Activated CD8-positive, alpha-beta T cell treated with anti-CD3 and anti-CD28 coated beads for 36 hours (primary cell): ENCODE results near the gene TBC1D17. TPM values are rescaled to one million over a fixed set of nuclear protein-coding genes. Genes with fewer than 3 reads are reported as not detected.

Experiments
- ATAC-seq: fragments of 200-7000 bp; cut with Tn5 transposase; one replicate; pipeline ENCODE4 v1.10.0; 2021; ENCODE audit warnings: mild to moderate bottlenecking, moderate library complexity
- CTCF ChIA-PET: fragments of 350-600 bp; sonication (Branson Sonifier 250); formaldehyde crosslinking; loops from one replicate; lab custom pipeline; 2021; ENCODE audit warnings: antibody characterized with exemption; lab: Charles Lee
- POLR2A ChIA-PET: fragments of 350-600 bp; sonication (Branson Sonifier 250); formaldehyde crosslinking; loops from one replicate; lab custom pipeline; 2021; ENCODE audit warnings: antibody characterized with exemption; lab: Charles Lee
- DNase-seq: peaks from one replicate; pipeline ENCODE4 v3.0.0-alpha.2; 2020
- H3K27ac Mint-ChIP-seq: one replicate; pipeline ENCODE4 v1.8.0; 2021; ENCODE audit warnings: mild to moderate bottlenecking, mixed read lengths
- H3K27me3 Mint-ChIP-seq: one replicate; pipeline ENCODE4 v1.8.0; 2021; ENCODE audit warnings: mixed read lengths
- H3K36me3 Mint-ChIP-seq: one replicate; pipeline ENCODE4 v1.8.0; 2021; ENCODE audit warnings: low read depth, mixed read lengths
- H3K4me1 Mint-ChIP-seq: one replicate; pipeline ENCODE4 v1.8.0; 2021; ENCODE audit warnings: low read depth, mixed read lengths
- H3K4me3 Mint-ChIP-seq: one replicate; pipeline ENCODE4 v1.8.0; 2021; ENCODE audit warnings: mild to moderate bottlenecking, moderate library complexity, mixed read lengths
- H3K9me3 Mint-ChIP-seq: one replicate; pipeline ENCODE4 v1.8.0; 2021; ENCODE audit warnings: mixed read lengths
- intact Hi-C: fragments of 100-400 bp; cut with micrococcal nuclease; formaldehyde crosslinking; loops from one replicate; pipeline ENCODE4 v1.10.0; 2022
- microRNA-seq: library from miRNA; unstranded; fragments of <30 nt; microRNA quantifications from one replicate; pipeline ENCODE4 v1.2.0, GENCODE V29; 2022; ENCODE audit warnings: borderline microRNAs expressed, borderline replicate concordance
- total RNA-seq, 2 experiments: library from RNA; stranded (reverse); gene quantifications; one replicate each; pipeline ENCODE4 v1.2.3, GENCODE V29; 2021
- TF ChIP-seq, protein P1 (sequence below): fragments of 200-600 bp; IDR thresholded peaks from one replicate; pipeline ENCODE4 v1.8.0; 2022; ENCODE audit warnings: antibody characterized with exemption, mild to moderate bottlenecking

Gene TBC1D17
- total RNA-seq, 2 experiments from 2014 or later = 26.6 to 26.8 TPM

DNA sequence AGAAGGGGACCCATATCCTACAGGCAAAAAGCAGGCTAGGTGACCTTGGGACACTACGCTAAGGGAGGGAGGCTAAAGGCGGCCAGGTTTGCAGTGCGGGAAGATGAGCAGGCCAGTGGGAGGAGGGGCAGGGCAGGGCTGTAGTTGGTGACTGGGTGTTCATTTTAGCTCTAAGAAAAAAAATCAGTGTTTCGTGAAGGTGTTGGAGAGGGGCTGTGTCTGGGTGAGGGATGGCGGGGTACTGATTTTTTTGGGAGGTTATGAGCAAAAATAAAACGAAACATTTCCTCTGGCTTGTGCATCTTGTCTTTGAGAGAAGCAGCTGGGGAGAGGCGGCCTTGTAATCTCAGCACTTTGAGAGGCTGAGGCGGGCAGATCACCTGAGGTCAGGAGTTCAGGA is 56.1 kb downstream of the TBC1D17 start:
- TF ChIP-seq, protein P1, sequence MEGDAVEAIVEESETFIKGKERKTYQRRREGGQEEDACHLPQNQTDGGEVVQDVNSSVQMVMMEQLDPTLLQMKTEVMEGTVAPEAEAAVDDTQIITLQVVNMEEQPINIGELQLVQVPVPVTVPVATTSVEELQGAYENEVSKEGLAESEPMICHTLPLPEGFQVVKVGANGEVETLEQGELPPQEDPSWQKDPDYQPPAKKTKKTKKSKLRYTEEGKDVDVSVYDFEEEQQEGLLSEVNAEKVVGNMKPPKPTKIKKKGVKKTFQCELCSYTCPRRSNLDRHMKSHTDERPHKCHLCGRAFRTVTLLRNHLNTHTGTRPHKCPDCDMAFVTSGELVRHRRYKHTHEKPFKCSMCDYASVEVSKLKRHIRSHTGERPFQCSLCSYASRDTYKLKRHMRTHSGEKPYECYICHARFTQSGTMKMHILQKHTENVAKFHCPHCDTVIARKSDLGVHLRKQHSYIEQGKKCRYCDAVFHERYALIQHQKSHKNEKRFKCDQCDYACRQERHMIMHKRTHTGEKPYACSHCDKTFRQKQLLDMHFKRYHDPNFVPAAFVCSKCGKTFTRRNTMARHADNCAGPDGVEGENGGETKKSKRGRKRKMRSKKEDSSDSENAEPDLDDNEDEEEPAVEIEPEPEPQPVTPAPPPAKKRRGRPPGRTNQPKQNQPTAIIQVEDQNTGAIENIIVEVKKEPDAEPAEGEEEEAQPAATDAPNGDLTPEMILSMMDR = no peak
- H3K36me3 Mint-ChIP-seq = peaks cover 27% of the 10 kb centered on the region
- H3K27me3 Mint-ChIP-seq = no peaks in the 10 kb centered on the region
- H3K9me3 Mint-ChIP-seq = peaks cover 4% of the 10 kb centered on the region
- POLR2A ChIA-PET = interaction anchor here (0.6 to 1.2 kb wide), 3 partner anchors 17 to 97 kb away, joined by 3 to 4 read pairs (median 3); no protein-coding TSS in a partner anchor
- DNase-seq (no peak), ATAC-seq (no peak)
- H3K27ac Mint-ChIP-seq = no peak overlapping the region
- peaks cover 36% of the 10 kb centered on the region for H3K4me1 Mint-ChIP-seq
- intact Hi-C loops = loop anchor here (2.0 to 5.0 kb wide), 2 partner anchors 36 to 49 kb away; partner anchors contain the start of gene IL4I1
- CTCF ChIA-PET = interaction anchor here (0.9 kb wide), 1 partner anchor 51 kb away, joined by 4 read pairs; no protein-coding TSS in a partner anchor
- no peak overlapping the region for H3K4me3 Mint-ChIP-seq

DNA sequence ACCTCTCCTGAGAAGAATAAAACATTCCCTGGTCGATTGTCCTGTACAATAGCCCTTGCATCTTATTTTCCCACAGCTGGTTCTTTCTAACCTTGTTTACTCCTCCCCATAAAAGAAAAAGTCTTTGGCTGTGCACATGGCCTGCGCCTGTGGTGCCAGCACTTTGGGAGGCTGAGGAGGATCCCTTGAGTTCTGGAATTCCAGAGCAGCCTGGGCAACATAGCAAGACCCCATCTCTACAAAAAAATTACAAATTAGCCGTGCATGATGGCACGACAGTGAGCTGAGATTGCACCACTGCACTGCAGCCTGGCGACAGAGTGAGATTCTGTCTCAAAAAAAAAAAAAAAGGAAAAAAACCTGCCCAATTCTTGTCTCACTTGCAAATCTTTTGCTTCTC is 59.0 kb downstream of the TBC1D17 start:
- CTCF ChIA-PET = interaction anchor here (1.1 to 4.2 kb wide), 5 partner anchors 8 to 66 kb away, joined by 3 to 55 read pairs (median 14); partner anchors contain the start of genes ATF5 and NUP62
- no peaks in the 10 kb centered on the region for H3K9me3 Mint-ChIP-seq
- H3K27ac Mint-ChIP-seq = no peak overlapping the region
- peaks cover 25% of the 10 kb centered on the region for H3K4me1 Mint-ChIP-seq
- intact Hi-C loops = no loop called here
- no peak overlapping the region for H3K4me3 Mint-ChIP-seq
- peaks cover 10% of the 10 kb centered on the region for H3K36me3 Mint-ChIP-seq
- POLR2A ChIA-PET = no interaction called here
- TF ChIP-seq, protein P1 = no peak
- ATAC-seq = no peak
- no peak for DNase-seq
- H3K27me3 Mint-ChIP-seq = no peaks in the 10 kb centered on the region

DNA sequence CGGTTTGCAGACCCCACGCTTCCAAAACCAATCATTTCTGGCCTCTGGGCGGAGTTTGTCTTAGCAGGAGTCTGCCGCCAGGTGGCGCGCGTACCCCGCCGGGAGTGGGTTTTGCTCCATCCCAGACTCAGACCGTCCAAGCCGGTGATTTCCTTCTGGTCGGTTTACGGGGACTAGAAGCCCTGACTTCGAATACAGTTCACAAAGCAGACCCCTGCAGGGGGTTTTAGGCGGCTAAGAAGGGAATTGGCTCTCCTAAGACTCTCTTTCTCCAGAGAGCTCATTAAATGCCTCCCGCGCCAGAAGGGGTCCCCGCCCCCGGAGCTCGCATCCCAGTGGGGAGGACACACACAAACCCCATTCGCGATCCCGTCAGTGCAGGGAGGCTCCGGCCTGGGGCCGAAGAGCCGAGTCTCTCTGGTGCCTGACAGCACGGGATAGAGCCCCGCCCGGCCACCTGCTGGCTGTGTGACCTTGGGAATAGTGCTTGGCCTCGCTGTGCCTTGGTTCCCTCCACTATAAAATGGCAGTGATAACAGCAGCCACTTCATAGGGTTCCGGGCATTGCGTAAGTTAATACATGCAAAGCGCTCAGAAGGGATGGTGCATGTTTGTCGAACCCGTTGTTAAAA is 60.4 kb downstream of the TBC1D17 start:
- CTCF ChIA-PET = interaction anchor here (0.6 to 4.2 kb wide), 28 partner anchors 9 to 199 kb away, joined by 3 to 55 read pairs (median 4); partner anchors contain the start of genes ATF5 and NUP62
- POLR2A ChIA-PET = interaction anchor here (0.9 kb wide), 1 partner anchor 45 kb away, joined by 3 read pairs; no protein-coding TSS in a partner anchor
- intact Hi-C loops = no loop called here

More for the DNA sequence above, 60.4 kb downstream of the TBC1D17 start:
- Mint-ChIP-seq H3K27ac (no peak overlapping the region), H3K9me3 (no peaks in the 10 kb centered on the region), H3K4me3 (no peak overlapping the region), H3K36me3 (peaks cover 4% of the 10 kb centered on the region), H3K4me1 (peaks cover 15% of the 10 kb centered on the region), H3K27me3 (peaks cover 3% of the 10 kb centered on the region)
- DNase-seq (peak; percentile 84), ATAC-seq (peak; percentile 80)
- TF ChIP-seq, protein P1 = peak; percentile 99

Small RNAs within 50 kb of the gene (microRNA-seq; reads per million reads assigned to microRNA genes)
- gene MIR4749 (1.5 reads per million), gene MIR4750 (not detected), gene MIR6800 (not detected)

Other genes starting within 250 kb of the TBC1D17 start
- 1 to 10 TPM; 6.3 to 7.1 TPM for gene RRAS, start 237.6 kb upstream of the TBC1D17 start, total RNA-seq
- 10 to 100 TPM; 54.5 to 57.2 TPM for gene SCAF1, start 235.5 kb upstream of the TBC1D17 start, total RNA-seq
- 100 to 1,000 TPM in 1 of 2 experiments, 10 to 100 TPM in 1; 90.8 to 108 TPM for gene IRF3, start 211.8 kb upstream of the TBC1D17 start, total RNA-seq
- 10 to 100 TPM; 63.4 to 64.6 TPM for gene BCL2L12, start 211.8 kb upstream of the TBC1D17 start, total RNA-seq
- gene PRMT1, start 200.4 kb upstream of the TBC1D17 start, total RNA-seq = 100 to 1,000 TPM; 419 to 437 TPM
- gene ADM5, start 188.1 kb upstream of the TBC1D17 start, total RNA-seq = 1 to 10 TPM; 5.2 to 6.2 TPM
- 1 to 10 TPM in 1 of 2 experiments, under 1 TPM in 1; 0.69 to 1.0 TPM for gene CPT1C, start 186.6 kb upstream of the TBC1D17 start, total RNA-seq
- under 1 TPM; 0.50 to 0.81 TPM for gene TSKS, start 114.4 kb upstream of the TBC1D17 start, total RNA-seq
- gene AP2A1, start 110.7 kb upstream of the TBC1D17 start, total RNA-seq = 10 to 100 TPM; 83.4 to 84.5 TPM
- 10 to 100 TPM; 23.5 to 24.1 TPM for gene FUZ, start 64.4 kb upstream of the TBC1D17 start, total RNA-seq
- 10 to 100 TPM; 35.7 to 38.7 TPM for gene MED25, start 59.4 kb upstream of the TBC1D17 start, total RNA-seq
- 10 to 100 TPM; 87.4 to 88.5 TPM for gene PTOV1, start 26.5 kb upstream of the TBC1D17 start, total RNA-seq
- gene PNKP, start 10.1 kb upstream of the TBC1D17 start, total RNA-seq = 10 to 100 TPM; 58.8 to 65.9 TPM
- 10 to 100 TPM; 17.5 to 19.5 TPM for gene AKT1S1, start 347 bp upstream of the TBC1D17 start, total RNA-seq
- 10 to 100 TPM; 16.1 to 16.2 TPM for gene IL4I1, start 19.2 kb downstream of the TBC1D17 start, total RNA-seq
- gene ATF5, start 51.5 kb downstream of the TBC1D17 start, total RNA-seq = 10 to 100 TPM; 11.8 TPM
- gene NUP62, start 51.8 kb downstream of the TBC1D17 start, total RNA-seq = 100 to 1,000 TPM; 113 to 119 TPM
- not detected for gene SIGLEC11, start 83.5 kb downstream of the TBC1D17 start, total RNA-seq
- gene VRK3, start 147.7 kb downstream of the TBC1D17 start, total RNA-seq = 10 to 100 TPM; 37.4 to 38.0 TPM
- 1 to 10 TPM; 8.9 to 9.2 TPM for gene ZNF473, start 148.3 kb downstream of the TBC1D17 start, total RNA-seq